AG10803 (cell line): ENCODE data around the gene DIPK1A.

ENCODE experiments used
- DNase-seq: peaks from one replicate; pipeline ENCODE4 v3.0.0; 2010; ENCODE audit warnings: low read depth
- H3K4me3 ChIP-seq: 2 replicates; pipeline ENCODE4 v1.5.1; 2011; ENCODE audit warnings: mild to moderate bottlenecking, low read length, control low read depth
- CTCF ChIP-seq: conservative IDR thresholded peaks from 2 replicates; pipeline ENCODE4 v1.5.1; 2011; ENCODE audit warnings: mild to moderate bottlenecking, low read length, control low read depth, inconsistent platforms

Gene DIPK1A

GRCh38 chr1:92927870-92928269 lies 33.4 kb downstream of the DIPK1A start:
- DNase-seq: no peak

GRCh38 chr1:92926873-92927272 lies 34.4 kb downstream of the DIPK1A start:
- TF ChIP-seq CTCF: no peak
- no peak overlapping the region for H3K4me3 ChIP-seq
- DNase-seq: no peak

More at GRCh38 chr1:92927870-92928269, 33.4 kb downstream of the DIPK1A start:
- H3K4me3 ChIP-seq: no peak overlapping the region
- peak; percentile 22; the same call in 1 of the 2 replicates for TF ChIP-seq CTCF

- DNase-seq: no peak
- no peak overlapping the region for H3K4me3 ChIP-seq
- no peak for TF ChIP-seq CTCF
Observed at GRCh38 chr1:92924501-92924900, 36.8 kb downstream of the DIPK1A start.

- no peak for TF ChIP-seq CTCF
- peak overlapping the region; percentile 43 for H3K4me3 ChIP-seq
- DNase-seq: peak; percentile 75
Observed at GRCh38 chr1:92923664-92924063, 37.6 kb downstream of the DIPK1A start.

- no peak overlapping the region for H3K4me3 ChIP-seq
- DNase-seq: peak; percentile 89
- no peak for TF ChIP-seq CTCF
Observed at GRCh38 chr1:92922356-92923035, 38.8 kb downstream of the DIPK1A start.

- no peak overlapping the region for H3K4me3 ChIP-seq
- TF ChIP-seq CTCF: no peak
- DNase-seq: peak; percentile 66
Observed at GRCh38 chr1:92921031-92922023, 39.9 kb downstream of the DIPK1A start.
